Mucosa of stomach (tissue), 1 donor: Measurements from ENCODE around the gene LGR4.

ENCODE experiments used
- H3K27me3 ChIP-seq: one replicate; pipeline ENCODE4 v1.7.0; 2013; ENCODE audit warnings: mild to moderate bottlenecking, low read length; ENCODE audit not compliant: control insufficient read depth, insufficient read depth
- H3K36me3 ChIP-seq: one replicate; pipeline ENCODE4 v1.7.0; 2013; ENCODE audit warnings: low read length; ENCODE audit not compliant: control insufficient read depth, insufficient read depth
- H3K4me1 ChIP-seq: one replicate; pipeline ENCODE4 v1.7.0; 2013; ENCODE audit warnings: mild to moderate bottlenecking, low read length; ENCODE audit not compliant: control insufficient read depth, insufficient read depth
- H3K4me3 ChIP-seq: one replicate; pipeline ENCODE4 v1.7.0; 2013; ENCODE audit warnings: low read length
- H3K9ac ChIP-seq: one replicate; pipeline ENCODE4 v1.7.0; 2013; ENCODE audit warnings: mild to moderate bottlenecking, low read length, moderate library complexity
- H3K9me3 ChIP-seq: one replicate; pipeline ENCODE4 v1.7.0; 2013; ENCODE audit warnings: mild to moderate bottlenecking, low read length, moderate library complexity; ENCODE audit not compliant: control insufficient read depth
- donor health status: Pancreatic carcinoma.

The LGR4 gene

DNA sequence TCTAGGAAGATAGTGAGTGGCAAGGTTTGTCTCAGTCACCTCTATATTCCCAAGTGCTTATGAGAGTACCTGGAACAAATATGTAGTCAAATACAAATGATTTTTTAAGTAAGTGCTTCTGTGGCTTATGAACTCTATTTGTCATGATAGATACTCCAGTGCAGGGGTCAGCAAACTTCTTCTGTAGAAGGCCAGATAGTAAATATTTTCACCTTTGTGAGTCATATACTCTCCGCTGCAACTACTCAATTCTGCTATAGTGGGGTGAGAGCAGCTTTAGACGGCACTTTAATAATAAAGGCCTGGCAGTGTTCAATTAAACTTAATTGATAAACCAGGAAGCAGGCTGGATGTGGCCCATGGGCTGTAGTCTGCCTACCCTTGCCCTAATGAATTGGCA is 97.2 kb downstream of the LGR4 start:
- no peaks in the 10 kb centered on the region for H3K27me3 ChIP-seq
- H3K4me1 ChIP-seq = peaks cover 38% of the 10 kb centered on the region
- H3K9me3 ChIP-seq = no peaks in the 10 kb centered on the region
- no peak overlapping the region for H3K4me3 ChIP-seq
- no peak overlapping the region for H3K9ac ChIP-seq
- H3K36me3 ChIP-seq = peaks cover 4% of the 10 kb centered on the region

DNA sequence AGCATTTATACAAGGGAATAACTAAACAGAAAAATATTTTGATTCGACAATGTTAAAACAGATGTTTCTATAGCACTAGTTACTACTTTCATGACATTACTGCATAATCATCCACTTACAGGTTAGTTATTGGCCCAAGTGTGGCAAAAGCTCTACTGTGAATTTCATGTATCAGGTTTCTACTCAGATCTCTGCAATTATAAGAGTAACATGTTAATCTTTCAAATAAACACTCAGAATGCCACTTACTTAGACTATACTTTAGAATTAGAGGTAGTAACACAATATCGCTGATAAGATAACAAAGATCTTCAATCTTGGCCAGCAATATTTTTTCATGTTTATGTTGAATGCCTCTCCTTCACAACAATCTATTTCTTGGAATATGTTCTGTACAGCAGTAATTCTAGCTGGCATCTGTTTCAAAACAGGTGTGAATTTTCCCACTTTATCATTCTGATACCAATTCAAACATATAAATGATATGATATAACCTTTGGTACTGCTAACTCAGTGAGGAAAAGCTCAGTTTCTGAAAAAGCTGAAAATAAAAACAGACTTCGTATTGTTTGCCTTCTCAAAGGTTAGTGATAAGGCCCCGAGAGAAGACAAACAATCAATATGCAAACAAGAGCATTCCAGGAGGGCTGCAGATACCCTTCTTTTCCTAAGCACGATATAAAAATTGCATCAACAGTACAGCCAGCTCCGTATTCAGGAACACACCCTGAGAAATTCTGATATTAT is 98.6 kb downstream of the LGR4 start:
- H3K36me3 ChIP-seq = peaks cover 4% of the 10 kb centered on the region
- H3K9ac ChIP-seq = no peak overlapping the region

GRCh38 chr11:27373392-27373791 is 99.2 kb downstream of the LGR4 start:
- Histone ChIP-seq H3K9me3 (no peaks in the 10 kb centered on the region), H3K4me1 (peaks cover 32% of the 10 kb centered on the region), H3K36me3 (peaks cover 4% of the 10 kb centered on the region), H3K27me3 (no peaks in the 10 kb centered on the region), H3K4me3 (no peak overlapping the region), H3K9ac (no peak overlapping the region)

More for the DNA sequence above, 98.6 kb downstream of the LGR4 start:
- no peak overlapping the region for H3K4me3 ChIP-seq
- H3K9me3 ChIP-seq = no peaks in the 10 kb centered on the region
- peaks cover 38% of the 10 kb centered on the region for H3K4me1 ChIP-seq
- H3K27me3 ChIP-seq = no peaks in the 10 kb centered on the region

DNA sequence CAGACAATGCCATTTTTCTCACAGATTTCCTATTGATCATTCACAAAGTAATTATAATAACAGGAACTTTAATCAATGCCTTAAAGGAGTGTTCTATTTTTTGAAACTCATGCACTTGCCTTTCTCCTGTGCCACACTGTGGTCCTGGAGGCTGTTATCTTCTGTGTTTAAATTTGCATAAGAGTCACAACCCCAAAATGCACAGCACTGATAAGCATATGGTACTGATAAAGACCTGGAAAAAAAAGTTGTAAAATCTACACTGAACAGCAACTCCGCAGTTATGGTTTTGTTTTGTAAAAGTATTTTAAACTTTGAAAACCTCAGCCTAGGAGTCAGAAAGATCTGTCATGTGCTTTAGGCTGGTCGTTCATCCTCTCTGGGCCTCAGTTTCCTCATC is 100.4 kb downstream of the LGR4 start:
- Histone ChIP-seq H3K27me3 (no peaks in the 10 kb centered on the region), H3K4me3 (no peak overlapping the region), H3K36me3 (peaks cover 8% of the 10 kb centered on the region), H3K4me1 (peaks cover 32% of the 10 kb centered on the region), H3K9me3 (no peaks in the 10 kb centered on the region), H3K9ac (no peak overlapping the region)

- Histone ChIP-seq H3K27me3 (no peaks in the 10 kb centered on the region), H3K4me1 (peaks cover 32% of the 10 kb centered on the region), H3K9ac (no peak overlapping the region), H3K9me3 (no peaks in the 10 kb centered on the region), H3K4me3 (no peak overlapping the region), H3K36me3 (peaks cover 8% of the 10 kb centered on the region)
Observed at GRCh38 chr11:27371489-27371888, 101.1 kb downstream of the LGR4 start.

DNA sequence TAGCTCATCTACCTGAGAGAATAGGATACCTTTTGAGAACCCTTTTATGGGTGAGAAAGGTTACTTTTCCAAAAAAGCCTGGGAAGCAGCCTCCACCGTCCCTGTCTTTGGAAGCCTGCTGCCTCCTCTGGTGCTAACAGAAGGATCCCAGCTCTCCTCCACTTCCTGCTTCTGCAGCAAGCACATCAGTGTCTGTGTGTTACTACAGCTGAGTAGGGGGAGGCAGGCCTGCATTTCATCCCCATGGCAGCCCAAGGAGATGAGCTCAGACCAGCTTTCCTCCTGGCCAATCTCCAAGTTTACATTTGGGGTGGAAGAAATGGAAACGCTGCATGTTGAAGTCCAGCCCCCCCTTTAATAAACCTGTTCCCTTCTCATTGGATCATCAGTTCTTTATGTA is 102.2 kb downstream of the LGR4 start:
- Histone ChIP-seq H3K36me3 (peaks cover 8% of the 10 kb centered on the region), H3K9ac (no peak overlapping the region), H3K27me3 (no peaks in the 10 kb centered on the region), H3K9me3 (no peaks in the 10 kb centered on the region), H3K4me3 (no peak overlapping the region), H3K4me1 (peaks cover 30% of the 10 kb centered on the region)

- peaks cover 26% of the 10 kb centered on the region for H3K4me1 ChIP-seq
- H3K9me3 ChIP-seq = no peaks in the 10 kb centered on the region
- H3K27me3 ChIP-seq = no peaks in the 10 kb centered on the region
- H3K4me3 ChIP-seq = no peak overlapping the region
- peaks cover 8% of the 10 kb centered on the region for H3K36me3 ChIP-seq
- H3K9ac ChIP-seq = no peak overlapping the region
Observed at GRCh38 chr11:27367881-27368280, 104.7 kb downstream of the LGR4 start.

- Histone ChIP-seq H3K4me3 (peak overlapping the region; percentile 62), H3K9me3 (no peaks in the 10 kb centered on the region), H3K36me3 (peaks cover 4% of the 10 kb centered on the region), H3K27me3 (no peaks in the 10 kb centered on the region), H3K9ac (peak overlapping the region; percentile 67), H3K4me1 (peaks cover 14% of the 10 kb centered on the region)
Observed at GRCh38 chr11:27363576-27364117, 108.9 kb downstream of the LGR4 start.

DNA sequence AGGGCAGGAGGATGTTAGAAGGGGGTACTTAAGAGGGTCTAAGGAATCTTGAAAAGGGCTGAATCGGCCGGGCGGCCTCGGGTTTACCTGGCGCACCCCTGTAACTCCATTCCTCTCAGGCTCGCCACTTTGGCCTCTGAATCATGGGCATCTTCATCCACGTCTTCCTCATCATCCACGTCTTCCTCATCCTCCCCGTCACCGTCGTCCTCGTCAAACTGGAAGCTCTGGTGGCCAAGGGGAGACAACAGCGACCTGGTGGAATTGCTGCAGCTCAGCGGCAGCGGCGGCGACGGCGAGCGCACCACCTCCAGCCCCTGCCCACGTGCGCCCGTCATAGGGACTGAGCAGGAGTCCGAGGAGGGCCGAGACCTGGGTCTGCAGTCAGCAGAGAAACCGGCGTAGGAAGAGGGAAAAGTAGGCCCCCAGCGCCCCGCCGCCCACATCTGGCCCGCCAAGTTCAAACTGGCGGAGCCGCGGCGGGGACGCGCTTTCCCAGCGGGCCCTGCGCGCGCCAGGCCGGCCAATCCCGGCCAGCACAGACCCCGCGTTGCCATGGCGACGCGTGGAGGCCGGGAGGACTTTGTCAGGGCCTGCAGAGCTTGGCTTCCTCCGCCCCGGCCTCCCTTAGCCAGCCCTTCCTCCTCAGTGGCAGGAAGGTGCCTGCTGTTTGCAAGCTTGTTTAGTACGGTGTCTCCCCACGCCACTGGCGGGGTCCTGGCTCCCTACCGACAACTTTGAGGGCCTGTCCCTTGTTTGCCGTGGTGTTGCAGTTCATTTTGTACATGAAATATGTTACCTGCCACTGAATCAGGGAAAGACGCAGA is 109.6 kb downstream of the LGR4 start, which contains the start of gene CCDC34:
Gene CCDC34, minus strand, starts transcription at position 467 of the 827 bp plus-strand sequence. Its CDS starts 21 bp downstream, at position 446.
- Histone ChIP-seq H3K9ac (peak within 1 kb of the TSS; percentile 67), H3K36me3 (peaks cover 2% of the 10 kb centered on the region), H3K9me3 (no peaks in the 10 kb centered on the region), H3K4me3 (peak within 1 kb of the TSS; percentile 62), H3K27me3 (no peaks in the 10 kb centered on the region), H3K4me1 (peaks cover 21% of the 10 kb centered on the region)

- Histone ChIP-seq H3K4me3 (peak overlapping the region; percentile 62), H3K36me3 (no peaks in the 10 kb centered on the region), H3K9ac (peak overlapping the region; percentile 67), H3K27me3 (no peaks in the 10 kb centered on the region), H3K9me3 (no peaks in the 10 kb centered on the region), H3K4me1 (peaks cover 21% of the 10 kb centered on the region)
Observed at GRCh38 chr11:27361649-27362431, 110.8 kb downstream of the LGR4 start.

- H3K9me3 ChIP-seq = no peaks in the 10 kb centered on the region
- peaks cover 20% of the 10 kb centered on the region for H3K4me1 ChIP-seq
Observed at GRCh38 chr11:27358296-27358695, 114.3 kb downstream of the LGR4 start.

More at GRCh38 chr11:27358296-27358695, 114.3 kb downstream of the LGR4 start:
- Histone ChIP-seq H3K27me3 (no peaks in the 10 kb centered on the region), H3K4me3 (no peak overlapping the region), H3K36me3 (no peaks in the 10 kb centered on the region), H3K9ac (no peak overlapping the region)
